H9 (cell line): ENCODE measurements around the gene TMEM127. TPM values are rescaled to one million over a fixed set of nuclear protein-coding genes. Genes with fewer than 3 reads are reported as not detected.
"Not testable (repeated sequence)": the region's sequence is repeated elsewhere in the genome, so short reads cannot be mapped to it uniquely, and the experiment has no call there.

Source experiments
- DNase-seq: peaks from one replicate; pipeline ENCODE4 v3.0.0-alpha.2; 2017
- H2AFZ ChIP-seq: one replicate; pipeline ENCODE4 v1.6.1; 2013; ENCODE audit warnings: mild to moderate bottlenecking, low read length, control low read depth, moderate library complexity
- H2AK5ac ChIP-seq: 2 replicates; pipeline ENCODE4 v1.6.1; 2013; ENCODE audit warnings: low read length, control low read depth, mixed read lengths; ENCODE audit not compliant: insufficient read length
- H2BK120ac ChIP-seq: one replicate; pipeline ENCODE4 v1.6.1; 2013; ENCODE audit warnings: low read depth, mild to moderate bottlenecking, low read length, control low read depth, inconsistent platforms; ENCODE audit not compliant: poor library complexity, severe bottlenecking
- H2BK12ac ChIP-seq: 2 replicates; pipeline ENCODE4 v1.6.1; 2013; ENCODE audit warnings: low read length, control low read depth, mixed read lengths, low read depth; ENCODE audit not compliant: insufficient read length
- H2BK15ac ChIP-seq: 2 replicates; pipeline ENCODE4 v1.6.1; 2013; ENCODE audit warnings: low read depth, low read length, control low read depth
- H2BK20ac ChIP-seq: one replicate; pipeline ENCODE4 v1.6.1; 2013; ENCODE audit warnings: low read depth, mild to moderate bottlenecking, low read length, control low read depth, inconsistent platforms; ENCODE audit not compliant: poor library complexity, severe bottlenecking
- H2BK5ac ChIP-seq: 2 replicates; pipeline ENCODE4 v1.6.1; 2013; ENCODE audit warnings: low read length, control low read depth, mixed read lengths; ENCODE audit not compliant: insufficient read length
- H3K14ac ChIP-seq: 2 replicates; pipeline ENCODE4 v1.6.1; 2013; ENCODE audit warnings: low read length, control low read depth; ENCODE audit not compliant: insufficient read depth
- H3K18ac ChIP-seq: 2 replicates; pipeline ENCODE4 v1.6.1; 2013; ENCODE audit warnings: low read depth, mild to moderate bottlenecking, mixed read lengths, low read length, control low read depth; ENCODE audit not compliant: insufficient read length
- H3K23ac ChIP-seq: 2 replicates; pipeline ENCODE4 v1.6.1; 2013; ENCODE audit warnings: low read length, control low read depth, mixed read lengths, low read depth; ENCODE audit not compliant: insufficient read length
- H3K23me2 ChIP-seq: 2 replicates; pipeline ENCODE4 v1.6.1; 2013; ENCODE audit warnings: low read depth, mild to moderate bottlenecking, mixed read lengths, low read length, control low read depth; ENCODE audit not compliant: insufficient read length, poor library complexity, severe bottlenecking
- H3K27ac ChIP-seq: 2 replicates; pipeline ENCODE4 v1.5.1; 2013; ENCODE audit warnings: low read length, control low read depth, mixed read lengths, low read depth; ENCODE audit not compliant: insufficient read length
- H3K27me3 ChIP-seq: 2 replicates; pipeline ENCODE4 v1.6.1; 2013; ENCODE audit warnings: low read length, control low read depth, inconsistent platforms; ENCODE audit not compliant: insufficient read depth
- H3K4ac ChIP-seq: 2 replicates; pipeline ENCODE4 v1.6.1; 2013; ENCODE audit warnings: low read depth, mild to moderate bottlenecking, control low read depth, inconsistent platforms, low read length, moderate library complexity
- H3K4me1 ChIP-seq: 2 replicates; pipeline ENCODE4 v1.6.1; 2013; ENCODE audit warnings: low read length, control low read depth, inconsistent platforms; ENCODE audit not compliant: insufficient read depth
- H3K4me2 ChIP-seq: 2 replicates; pipeline ENCODE4 v1.6.1; 2013; ENCODE audit warnings: low read length, control low read depth, mixed read lengths; ENCODE audit not compliant: insufficient read length, insufficient read depth
- H3K56ac ChIP-seq: 2 replicates; pipeline ENCODE4 v1.6.1; 2013; ENCODE audit warnings: low read depth, mild to moderate bottlenecking, mixed read lengths, low read length, control low read depth; ENCODE audit not compliant: insufficient read length
- H3K79me1 ChIP-seq: 2 replicates; pipeline ENCODE4 v1.6.1; 2013; ENCODE audit warnings: low read depth, mild to moderate bottlenecking, moderate library complexity, low read length, control low read depth, inconsistent platforms; ENCODE audit not compliant: insufficient read depth, poor library complexity, severe bottlenecking
- H3K79me2 ChIP-seq: 2 replicates; pipeline ENCODE4 v1.6.1; 2013; ENCODE audit warnings: low read length, control low read depth, inconsistent platforms; ENCODE audit not compliant: insufficient read depth
- H3K9ac ChIP-seq: 2 replicates; pipeline ENCODE4 v1.6.1; 2013; ENCODE audit warnings: low read length, control low read depth, mixed read lengths; ENCODE audit not compliant: insufficient read length; ENCODE audit errors: extremely low read depth
- H3K9me3 ChIP-seq: one replicate; pipeline ENCODE4 v1.6.1; 2013; ENCODE audit warnings: low read depth, low read length, inconsistent platforms; ENCODE audit not compliant: control insufficient read depth
- H3T11ph ChIP-seq: one replicate; pipeline ENCODE4 v1.6.1; 2013; ENCODE audit warnings: mild to moderate bottlenecking, low read length, control low read depth, inconsistent platforms
- H4K20me1 ChIP-seq: one replicate; pipeline ENCODE4 v1.6.1; 2013; ENCODE audit not compliant: control insufficient read depth, insufficient read length, insufficient read depth
- H4K5ac ChIP-seq: 2 replicates; pipeline ENCODE4 v1.6.1; 2013; ENCODE audit warnings: low read depth, mild to moderate bottlenecking, mixed read lengths, low read length, control low read depth; ENCODE audit not compliant: insufficient read length
- H4K8ac ChIP-seq: replicated peaks from 2 replicates; pipeline ENCODE4 v1.6.1; 2013; ENCODE audit warnings: low read length, control low read depth, mixed read lengths, low read depth; ENCODE audit not compliant: insufficient read length
- H4K91ac ChIP-seq: 2 replicates; pipeline ENCODE4 v1.6.1; 2013; ENCODE audit warnings: low read depth, mild to moderate bottlenecking, moderate library complexity, mixed read lengths, low read length, control low read depth; ENCODE audit not compliant: insufficient read length
- H3K27ac Mint-ChIP-seq, 3 experiments: 2 replicates in 2 of 3; 3 replicates in 1 of 3; pipeline ENCODE4 v1.8.0; 2020 to 2021; ENCODE audit warnings: mixed read lengths in 3 of 3, mild to moderate bottlenecking in 1 of 3, moderate library complexity in 1 of 3
- H3K27me3 Mint-ChIP-seq: 2 replicates; pipeline ENCODE4 v1.8.0; 2021; ENCODE audit warnings: low read depth, mild to moderate bottlenecking, moderate library complexity, mixed read lengths
- H3K36me3 Mint-ChIP-seq, 3 experiments: 2 replicates in 2 of 3; 3 replicates in 1 of 3; pipeline ENCODE4 v1.8.0; 2020 to 2021; ENCODE audit warnings: low read depth in 3 of 3, mixed read lengths in 3 of 3; ENCODE audit not compliant: insufficient read depth in 1 of 3
- H3K4me1 Mint-ChIP-seq, 2 experiments: 2 replicates each; pipeline ENCODE4 v1.8.0; 2020; ENCODE audit warnings: mixed read lengths in 2 of 2
- H3K4me3 Mint-ChIP-seq, 2 experiments: 2 replicates in 1 of 2; 3 replicates in 1 of 2; pipeline ENCODE4 v1.8.0; 2020 to 2021; ENCODE audit warnings: mild to moderate bottlenecking in 2 of 2, mixed read lengths in 2 of 2, moderate library complexity in 1 of 2
- H3K9me3 Mint-ChIP-seq, 2 experiments: 2 replicates in 1 of 2; 3 replicates in 1 of 2; pipeline ENCODE4 v1.8.0; 2020; ENCODE audit warnings: mild to moderate bottlenecking in 2 of 2, mixed read lengths in 2 of 2, moderate library complexity in 1 of 2
- WGBS: extraction: QIAGEN DNeasy Blood & Tissue Kit; methylation state at CpG from one replicate; pipeline ENCODE4 v1.1.7; 2013; ENCODE audit warnings: missing lambda C conversion rate, low lambda C conversion rate, mixed read lengths; ENCODE audit not compliant: insufficient read length; ENCODE audit errors: extremely low coverage; 5-methylcytosine and 5-hydroxymethylcytosine counted together
- total RNA-seq: library from RNA; stranded (reverse); gene quantifications from 2 replicates; pipeline ENCODE4 v1.2.1, GENCODE V29; 2021
- TF ChIP-seq, protein P1 (sequence below): fragments of 200-600 bp; sonication (generic); conservative IDR thresholded peaks from 3 replicates; pipeline ENCODE4 v1.8.0; 2021; ENCODE audit warnings: antibody characterized with exemption, mild to moderate bottlenecking

The TMEM127 gene
- total RNA-seq, 1 experiment from 2014 or later: 30.1 TPM

DNA sequence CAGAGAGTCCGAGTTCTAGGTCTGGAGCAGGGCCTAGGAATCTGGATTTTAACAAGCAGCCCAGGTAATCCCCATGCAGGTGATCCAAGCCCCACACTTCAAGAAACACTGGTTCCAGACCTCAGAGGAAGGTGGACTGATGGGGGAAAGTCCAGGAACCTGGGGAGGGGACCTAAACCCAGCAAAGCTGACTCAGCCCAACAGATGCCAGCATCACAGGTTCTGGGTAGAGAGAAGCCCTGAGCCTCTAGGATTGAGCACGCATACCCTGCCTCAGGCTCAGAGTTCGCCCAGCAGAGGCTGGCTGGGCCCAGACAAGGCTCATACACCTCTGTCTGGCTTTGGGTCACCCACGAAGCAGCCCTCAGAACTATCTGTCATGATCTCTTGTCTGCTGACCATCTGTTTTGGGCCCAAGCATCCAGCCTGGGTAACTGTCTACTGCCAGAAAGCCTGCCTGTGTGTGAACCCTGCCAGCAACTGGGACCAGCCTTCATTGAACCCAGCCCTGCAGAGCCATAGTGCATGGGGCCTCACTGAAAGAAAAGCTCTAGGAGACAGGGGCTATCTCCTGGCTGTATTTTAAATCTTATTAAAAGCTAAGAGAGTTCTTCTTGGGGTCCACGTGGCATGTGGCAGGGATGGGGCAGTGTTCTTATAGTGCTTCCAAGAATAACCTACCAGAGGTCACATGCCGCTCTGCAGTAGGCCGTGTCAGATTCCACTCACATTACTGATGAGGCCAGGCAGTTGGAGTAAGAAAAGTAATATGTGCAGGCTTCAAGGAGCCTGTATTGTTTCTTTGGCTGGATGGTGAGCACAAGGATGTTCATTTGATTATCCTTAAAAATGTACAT, 7.4 kb downstream of the TMEM127 start:
- Histone ChIP-seq H3K4me2 (no peak overlapping the region), H3K4me1 (no peaks in the 10 kb centered on the region), H3K23ac (no peak overlapping the region), H3K27ac (no peak overlapping the region), H2BK5ac (no peak overlapping the region), H4K8ac (no peak overlapping the region), H4K20me1 (no peaks in the 10 kb centered on the region), H3K9ac (no peak overlapping the region), H3T11ph (no peak overlapping the region), H4K5ac (no peak overlapping the region), H3K23me2 (no peaks in the 10 kb centered on the region), H2BK20ac (no peak overlapping the region), H3K4ac (no peak overlapping the region), H3K79me2 (no peaks in the 10 kb centered on the region), H3K14ac (no peak overlapping the region), H2BK12ac (no peak overlapping the region), H3K9me3 (no peaks in the 10 kb centered on the region), H2BK15ac (no peak overlapping the region), H3K27me3 (no peaks in the 10 kb centered on the region), H2AK5ac (no peak overlapping the region), H3K56ac (no peak overlapping the region), H4K91ac (no peak overlapping the region), H3K79me1 (no peaks in the 10 kb centered on the region), H2BK120ac (no peak overlapping the region), H3K18ac (no peak overlapping the region), H2AFZ (no peak overlapping the region)
- Mint-ChIP-seq H3K4me3 (no peak overlapping the region), H3K36me3 (peaks cover 6 to 36% (median 22%) of the 10 kb centered on the region in 3 experiments; a peak in 6 of 7 replicates), H3K9me3 (no peaks in the 10 kb centered on the region), H3K27ac (no peak overlapping the region), H3K4me1 (peaks cover 7 to 15% of the 10 kb centered on the region in 2 experiments), H3K27me3 (no peaks in the 10 kb centered on the region)
- no CpG with 5 or more reads among the region's 7 CpGs for WGBS
- TF ChIP-seq, protein P1, sequence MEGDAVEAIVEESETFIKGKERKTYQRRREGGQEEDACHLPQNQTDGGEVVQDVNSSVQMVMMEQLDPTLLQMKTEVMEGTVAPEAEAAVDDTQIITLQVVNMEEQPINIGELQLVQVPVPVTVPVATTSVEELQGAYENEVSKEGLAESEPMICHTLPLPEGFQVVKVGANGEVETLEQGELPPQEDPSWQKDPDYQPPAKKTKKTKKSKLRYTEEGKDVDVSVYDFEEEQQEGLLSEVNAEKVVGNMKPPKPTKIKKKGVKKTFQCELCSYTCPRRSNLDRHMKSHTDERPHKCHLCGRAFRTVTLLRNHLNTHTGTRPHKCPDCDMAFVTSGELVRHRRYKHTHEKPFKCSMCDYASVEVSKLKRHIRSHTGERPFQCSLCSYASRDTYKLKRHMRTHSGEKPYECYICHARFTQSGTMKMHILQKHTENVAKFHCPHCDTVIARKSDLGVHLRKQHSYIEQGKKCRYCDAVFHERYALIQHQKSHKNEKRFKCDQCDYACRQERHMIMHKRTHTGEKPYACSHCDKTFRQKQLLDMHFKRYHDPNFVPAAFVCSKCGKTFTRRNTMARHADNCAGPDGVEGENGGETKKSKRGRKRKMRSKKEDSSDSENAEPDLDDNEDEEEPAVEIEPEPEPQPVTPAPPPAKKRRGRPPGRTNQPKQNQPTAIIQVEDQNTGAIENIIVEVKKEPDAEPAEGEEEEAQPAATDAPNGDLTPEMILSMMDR: no peak
- DNase-seq: no peak

DNA sequence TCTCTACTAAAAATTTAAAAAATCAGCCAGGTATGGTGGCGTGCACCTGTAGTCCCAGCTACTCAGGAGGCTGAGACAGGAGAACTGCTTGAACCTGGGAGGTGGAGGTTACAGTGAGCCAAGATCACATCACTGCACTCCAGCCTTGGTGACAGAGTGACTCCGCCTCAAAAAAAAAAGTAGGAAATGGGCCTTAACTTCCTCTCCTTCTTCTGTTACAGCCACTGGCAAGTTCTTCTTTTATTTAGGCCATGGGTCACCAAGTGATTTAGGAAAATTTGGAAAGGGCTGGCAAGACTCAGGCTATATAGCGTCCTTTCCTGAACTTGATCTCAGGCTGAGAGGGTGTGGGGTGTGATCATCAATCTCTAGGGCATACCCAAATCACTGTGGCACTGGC, 8.1 kb downstream of the TMEM127 start:
- H4K8ac ChIP-seq, H3K9me3 ChIP-seq, H2BK15ac ChIP-seq, H3K4me2 ChIP-seq, DNase-seq, H2BK120ac ChIP-seq, H3K4me3 Mint-ChIP-seq, H3K23me2 ChIP-seq, H2BK12ac ChIP-seq, H4K91ac ChIP-seq, H3K4ac ChIP-seq, H4K5ac ChIP-seq, H2BK5ac ChIP-seq, H3K18ac ChIP-seq, H3K27ac Mint-ChIP-seq, H3K4me1 ChIP-seq, H3K23ac ChIP-seq, H3K79me1 ChIP-seq, H4K20me1 ChIP-seq, H3K56ac ChIP-seq, H3K27me3 ChIP-seq, H2BK20ac ChIP-seq, H2AK5ac ChIP-seq, H3K27ac ChIP-seq, H3K27me3 Mint-ChIP-seq, H3T11ph ChIP-seq, H3K9ac ChIP-seq, H3K9me3 Mint-ChIP-seq, H3K14ac ChIP-seq, H3K79me2 ChIP-seq, H2AFZ ChIP-seq: not testable (repeated sequence)
- no CpG with 5 or more reads among the region's 3 CpGs for WGBS
- Mint-ChIP-seq H3K4me1 (peaks cover 7 to 15% of the 10 kb centered on the region in 2 experiments), H3K36me3 (peaks cover 6 to 43% (median 25%) of the 10 kb centered on the region in 3 experiments; a peak in 6 of 7 replicates)
